Retina (tissue), 1 donor: ENCODE results near the gene RAB40B.

ENCODE experiments used
- DNase-seq: peaks from one replicate; pipeline ENCODE4 v3.0.0-alpha.2; 2016

RAB40B gene

DNA sequence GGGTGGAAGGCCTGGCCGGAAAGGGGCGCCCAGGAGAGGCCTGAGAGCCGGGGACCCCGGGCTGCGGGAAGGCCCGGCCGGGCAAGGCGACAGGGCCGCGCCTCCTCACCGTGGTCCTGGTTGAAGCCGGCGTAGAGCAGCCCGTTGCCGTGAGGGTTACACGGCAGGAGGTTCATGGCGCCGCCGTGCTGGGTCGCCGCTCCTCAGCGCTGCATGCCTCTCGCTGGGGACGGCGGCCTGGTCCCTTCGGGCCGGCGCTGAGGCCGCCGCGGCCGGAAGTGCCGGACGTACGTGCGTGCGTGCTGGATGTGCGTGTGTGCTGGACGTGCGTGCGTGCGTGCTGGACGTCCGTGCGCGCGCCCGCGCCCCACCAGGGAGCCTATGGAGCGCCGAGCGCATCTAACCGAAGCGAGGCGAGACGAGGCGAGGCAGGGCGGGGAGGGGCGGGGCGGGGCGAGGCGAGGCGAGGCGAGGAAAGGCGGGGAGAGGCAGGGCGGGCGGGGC is 50.3 kb downstream of the RAB40B start, which contains the start of gene WDR45B:
WDR45B (minus strand) TSS at position 280 of the 504 bp plus-strand sequence; CDS start at position 176, 104 bp downstream.
- DNase-seq = peak; percentile 96

DNA sequence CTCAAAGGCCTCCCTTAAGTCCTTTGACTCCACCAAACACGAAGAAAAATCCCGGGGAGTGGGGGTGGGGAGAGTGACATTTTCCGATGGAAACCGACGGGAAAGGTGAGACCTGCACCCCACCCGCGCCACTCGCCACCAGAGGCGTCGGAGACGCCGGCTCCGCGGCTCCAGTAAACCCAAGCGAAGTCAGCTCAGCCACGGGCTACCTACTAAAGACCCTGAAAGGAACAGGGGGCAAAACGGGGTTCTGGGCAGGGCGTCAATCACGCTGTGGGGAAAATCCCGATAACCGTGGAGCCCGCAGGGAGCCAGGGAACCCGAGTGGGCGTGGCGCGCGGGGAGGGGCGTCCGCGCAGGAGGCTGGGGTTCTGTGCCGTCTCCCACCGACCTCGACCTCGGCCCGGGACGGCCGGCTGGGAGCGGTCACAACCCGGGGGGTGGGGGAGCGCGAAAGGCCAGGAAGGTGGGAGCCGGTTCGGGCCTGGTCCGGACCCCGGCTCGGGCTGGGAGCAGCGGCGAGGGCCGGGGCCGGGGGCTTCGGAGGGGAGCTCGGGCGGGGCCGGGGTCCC is 50.8 kb downstream of the RAB40B start:
- peak; percentile 61 for DNase-seq

DNA sequence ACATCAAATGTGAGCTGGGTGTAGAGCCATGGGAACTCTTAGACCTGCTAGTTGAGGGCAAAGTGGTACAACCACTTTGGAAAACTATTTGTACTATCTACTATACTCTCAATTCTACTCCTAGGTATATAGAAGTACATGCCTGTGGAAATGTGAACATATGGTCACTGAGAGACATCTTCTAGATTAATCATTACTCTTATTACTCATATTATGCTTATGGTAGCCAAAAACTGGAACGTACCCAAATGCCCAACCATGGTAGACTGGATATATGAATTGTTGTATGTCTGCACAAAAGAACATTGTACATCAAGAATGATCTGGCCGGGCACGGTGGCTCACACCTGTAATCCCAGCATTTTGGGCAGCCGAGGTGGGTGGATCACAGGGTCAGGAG is 53.0 kb downstream of the RAB40B start:
- no peak for DNase-seq

DNA sequence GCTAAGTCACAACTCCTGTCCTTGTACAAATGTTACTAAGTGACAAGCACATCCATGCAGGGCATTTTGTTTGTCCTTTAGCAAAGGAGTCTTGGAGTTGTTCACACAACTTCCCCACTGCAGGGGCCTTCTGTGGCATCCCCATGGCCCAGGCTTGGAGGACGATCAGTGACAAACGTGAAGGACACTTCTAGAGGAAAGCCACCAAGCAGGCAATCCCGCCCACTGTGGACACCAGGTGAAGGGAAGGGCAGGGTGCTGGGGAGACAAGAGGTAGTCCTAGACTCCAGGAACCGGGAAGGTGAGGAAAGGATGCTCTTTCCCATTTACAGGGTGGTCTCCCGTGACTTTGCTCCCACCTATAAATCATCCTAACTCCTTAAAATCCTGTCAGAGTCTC is 54.4 kb downstream of the RAB40B start:
- DNase-seq = no peak

DNA sequence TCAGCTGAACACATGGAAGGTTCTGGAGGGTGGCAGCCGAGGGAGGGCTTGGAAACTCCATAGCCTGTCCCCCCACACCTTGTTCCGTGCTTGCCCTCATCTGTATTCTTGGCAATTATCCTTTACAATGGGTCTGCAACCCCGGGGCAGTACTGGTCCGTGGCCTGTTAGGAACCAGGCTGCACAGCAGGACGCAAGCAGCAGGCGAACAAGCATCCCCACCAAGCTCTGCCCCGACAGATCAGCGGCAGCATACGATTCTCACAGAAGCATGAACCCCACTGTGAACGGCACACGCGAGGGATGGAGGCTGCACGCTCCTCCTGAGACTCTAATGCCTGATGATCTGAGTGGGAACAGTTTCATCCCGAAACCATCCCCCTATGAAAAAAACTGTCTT is 56.5 kb downstream of the RAB40B start:
- no peak for DNase-seq

DNA sequence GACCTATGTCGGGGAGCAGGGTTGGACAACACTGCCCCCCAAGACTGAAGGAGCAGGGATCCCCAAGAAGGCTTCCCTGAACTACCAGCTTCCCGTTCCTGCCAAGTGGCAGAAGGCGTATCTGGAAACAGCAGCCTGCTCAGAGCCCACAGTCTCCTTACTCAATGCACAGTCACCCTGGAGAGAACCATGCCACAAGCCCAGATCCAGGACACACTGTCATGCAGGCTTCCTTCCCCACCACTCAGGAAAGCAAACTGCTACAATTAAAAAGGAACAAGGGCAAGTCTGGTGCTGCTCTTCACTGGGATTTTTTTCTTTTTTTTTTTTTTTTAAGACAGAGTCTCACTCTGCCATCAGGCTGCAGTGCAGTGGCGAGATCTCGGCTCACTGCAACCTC is 58.5 kb downstream of the RAB40B start:
- no peak for DNase-seq

DNA sequence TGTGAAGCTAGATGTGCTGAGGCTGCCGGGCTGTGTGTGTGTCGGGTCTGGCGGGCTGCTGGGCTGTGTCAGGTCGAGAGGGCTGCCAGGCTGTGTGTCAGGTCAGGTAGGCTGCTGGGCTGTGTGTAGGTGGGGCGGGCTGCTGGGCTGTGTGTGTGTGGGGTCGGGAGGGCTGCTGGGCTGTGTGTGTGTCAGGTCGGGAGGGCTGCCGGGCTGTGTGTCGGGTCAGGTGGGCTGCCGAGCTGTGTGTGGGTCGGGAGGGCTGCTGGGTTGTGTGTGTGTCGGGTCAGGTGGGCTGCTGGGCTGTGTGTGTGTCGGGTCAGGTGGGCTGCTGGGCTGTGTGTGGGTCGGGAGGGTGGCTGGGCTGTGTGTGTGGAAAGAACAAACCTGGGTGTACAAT is 58.9 kb downstream of the RAB40B start:
- no peak for DNase-seq

DNA sequence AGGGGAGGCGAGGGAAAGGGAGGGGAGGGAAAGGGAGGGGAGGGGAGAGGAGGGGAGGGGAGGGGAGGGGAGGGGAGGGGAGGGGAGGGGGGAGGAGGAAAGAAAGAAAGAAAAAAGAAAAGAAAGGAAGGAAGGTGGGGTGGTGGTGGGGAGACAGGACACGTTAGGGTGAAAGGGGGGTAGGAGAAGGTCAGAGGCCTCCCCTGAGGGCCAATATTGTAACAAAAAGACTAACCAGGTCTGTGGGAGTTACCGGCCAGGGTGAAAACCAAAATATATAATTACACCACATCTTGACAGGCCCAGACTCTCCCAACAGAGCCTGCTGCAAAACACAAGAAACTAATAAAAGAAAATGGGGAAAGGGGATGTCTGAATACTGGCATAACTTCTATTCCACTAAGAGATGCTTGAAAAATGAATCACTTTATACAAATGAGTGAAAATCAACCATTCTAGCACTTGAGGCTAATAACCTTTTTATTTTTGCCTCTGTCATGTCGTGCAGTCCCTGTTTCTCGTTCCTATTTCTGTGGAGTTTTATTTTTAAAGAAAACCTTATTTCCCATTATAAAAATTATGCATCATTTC is 60.2 kb downstream of the RAB40B start:
- no peak for DNase-seq

DNA sequence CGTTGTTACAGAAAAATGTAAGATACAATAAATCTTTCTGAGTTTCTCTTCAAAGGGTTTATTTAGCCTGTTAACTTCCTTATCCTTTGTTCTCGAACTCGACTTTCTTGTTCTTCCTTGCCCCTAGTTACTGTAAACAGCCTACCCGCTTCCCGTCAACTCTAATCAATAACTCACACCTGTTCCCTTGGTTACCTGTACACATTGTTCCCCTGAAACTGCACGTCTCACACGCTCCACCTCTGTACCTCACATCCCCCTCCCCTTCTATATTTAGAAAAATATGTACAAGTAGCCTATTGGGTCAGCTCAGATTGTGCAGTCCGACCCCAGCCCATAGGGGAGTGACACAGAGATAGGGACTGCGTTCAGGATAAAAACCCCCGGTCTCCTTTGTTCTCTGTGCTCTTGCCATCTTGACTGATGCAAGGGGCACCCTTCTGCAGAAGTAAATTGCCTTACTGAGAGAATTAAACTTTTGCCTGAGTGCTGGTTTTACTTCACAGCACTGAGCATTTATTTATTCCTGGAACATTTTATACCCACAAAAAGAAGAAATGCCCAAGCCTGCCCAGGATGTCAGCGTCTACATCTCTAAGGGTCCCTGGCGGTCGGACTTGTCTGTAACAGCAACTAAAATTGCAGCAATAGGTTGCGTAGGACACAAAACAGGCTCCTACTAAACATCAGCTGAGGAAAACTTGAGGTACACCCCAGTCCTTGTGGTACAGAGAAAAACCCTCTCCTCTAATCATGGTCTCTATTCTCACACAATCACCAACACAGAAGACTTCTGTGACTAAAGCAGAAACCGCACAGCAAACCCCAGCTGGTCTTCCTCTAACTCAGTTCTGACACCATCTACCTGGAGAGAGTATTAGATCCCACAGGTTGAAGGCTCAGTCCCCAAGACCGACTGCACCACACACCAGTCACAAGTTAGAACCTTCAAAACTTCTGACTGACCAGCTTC is 61.6 kb downstream of the RAB40B start:
- no peak for DNase-seq

DNA sequence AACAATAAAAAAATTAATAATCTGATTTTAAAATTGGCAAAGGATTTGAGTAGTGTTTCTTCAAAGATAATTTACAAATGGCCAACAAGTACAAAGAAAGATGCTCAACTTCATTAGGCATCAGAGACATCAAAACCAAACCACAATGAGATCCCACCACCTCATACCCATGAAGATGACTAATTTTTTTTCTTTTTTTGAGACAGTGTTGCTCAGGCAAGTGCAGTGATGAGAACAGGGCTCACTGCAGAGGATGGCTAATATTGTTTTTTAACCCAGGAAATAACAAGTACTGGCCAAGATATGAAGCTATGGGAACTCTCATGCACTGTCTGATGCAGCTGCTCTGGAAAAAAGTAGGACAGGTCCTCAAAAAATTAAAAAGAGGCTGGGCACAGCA is 65.2 kb downstream of the RAB40B start:
- no peak for DNase-seq

DNA sequence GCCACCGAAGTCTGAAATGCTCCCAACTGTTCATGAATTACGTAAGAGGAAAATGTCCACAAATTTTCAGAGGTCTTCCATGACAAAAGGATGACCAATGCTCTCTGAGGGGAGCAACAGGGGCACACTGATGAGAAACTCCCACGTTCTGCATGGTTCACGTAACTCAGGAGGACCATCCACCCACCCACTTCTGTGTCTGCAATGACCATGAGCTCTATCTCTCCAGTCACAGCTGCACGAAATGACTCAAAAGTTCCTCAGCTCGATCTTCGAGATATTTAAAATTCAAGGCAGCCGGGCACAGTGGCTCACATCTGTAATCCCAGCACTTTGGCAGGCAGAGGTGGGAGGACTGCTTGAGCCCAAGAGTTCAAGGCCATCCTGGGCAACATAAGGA is 66.0 kb downstream of the RAB40B start:
- no peak for DNase-seq

DNA sequence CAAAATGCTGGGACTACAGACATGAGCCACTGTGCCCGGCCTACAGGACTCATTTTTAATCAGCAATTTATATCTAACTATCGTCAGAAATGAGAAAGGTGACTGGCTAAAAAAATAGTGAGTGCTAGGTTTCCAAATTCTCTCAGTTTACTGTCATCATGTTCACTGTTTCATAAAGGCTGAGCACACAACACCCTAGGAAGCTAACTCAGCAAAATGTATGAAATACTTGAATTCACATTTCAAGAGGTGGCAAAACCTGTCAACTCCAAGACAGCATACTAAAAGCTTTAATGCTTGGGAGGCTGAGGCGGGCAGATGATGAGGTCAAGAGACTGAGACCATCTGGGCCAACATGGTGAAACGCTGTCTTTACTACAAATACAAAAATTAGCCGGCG is 67.0 kb downstream of the RAB40B start:
- no peak for DNase-seq

DNA sequence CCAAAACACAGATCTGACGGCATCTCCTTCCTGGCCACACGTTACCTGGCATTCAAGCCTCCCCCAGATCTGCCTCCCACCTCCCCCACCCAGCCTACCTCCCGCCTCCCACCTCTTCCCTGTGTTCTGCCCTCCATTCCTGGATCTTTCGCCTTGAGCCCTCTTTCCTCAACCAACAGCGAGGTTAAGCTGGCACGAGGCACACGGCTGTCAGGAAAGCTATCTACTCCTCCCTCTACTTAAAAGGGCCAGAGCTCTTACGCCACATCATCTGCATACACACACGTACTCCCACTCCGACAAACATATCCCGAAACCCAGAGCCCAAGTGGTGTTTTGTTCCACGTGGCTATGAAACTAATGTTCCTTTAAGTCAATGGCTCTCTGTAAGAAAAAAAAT is 68.3 kb downstream of the RAB40B start:
- no peak for DNase-seq

DNA sequence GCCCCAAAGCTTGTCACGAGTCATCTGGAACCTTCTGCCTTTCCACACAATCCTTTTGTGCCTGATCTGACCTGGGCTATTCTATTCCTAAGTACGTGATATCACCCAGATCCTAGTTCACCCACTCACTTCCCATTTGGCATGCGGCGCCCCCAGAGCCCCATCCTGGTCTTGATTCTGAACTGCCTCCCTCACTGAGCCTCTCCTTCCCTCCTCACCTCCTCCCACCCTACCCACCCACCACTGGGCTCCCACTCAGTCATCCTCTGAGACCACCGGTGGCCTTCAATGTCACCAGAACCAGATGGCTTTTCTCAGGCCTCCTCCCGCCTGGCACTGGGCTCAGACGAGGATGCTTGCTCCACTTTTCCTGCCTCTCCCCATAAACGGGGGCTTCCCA is 68.8 kb downstream of the RAB40B start:
- DNase-seq = no peak

DNA sequence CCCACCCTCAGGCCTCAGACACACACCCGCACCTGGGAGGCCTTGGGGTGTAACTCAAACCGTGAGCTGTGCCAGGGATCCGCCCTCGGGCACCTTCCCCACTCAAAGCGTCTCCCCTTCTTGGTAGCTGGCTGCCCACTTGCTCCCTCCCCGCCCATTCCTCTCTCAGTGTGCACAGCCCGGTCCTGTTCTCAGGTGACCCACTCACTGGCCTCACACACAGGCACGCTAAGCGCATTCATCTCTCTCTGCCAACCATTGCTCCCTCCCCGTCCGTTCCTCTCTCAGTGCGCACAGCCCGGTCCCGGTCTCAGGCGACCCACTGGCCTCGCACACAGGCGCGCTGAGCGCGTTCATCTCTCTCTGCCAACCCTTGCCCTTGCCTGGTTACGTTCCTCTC is 71.1 kb downstream of the RAB40B start:
- no peak for DNase-seq

DNA sequence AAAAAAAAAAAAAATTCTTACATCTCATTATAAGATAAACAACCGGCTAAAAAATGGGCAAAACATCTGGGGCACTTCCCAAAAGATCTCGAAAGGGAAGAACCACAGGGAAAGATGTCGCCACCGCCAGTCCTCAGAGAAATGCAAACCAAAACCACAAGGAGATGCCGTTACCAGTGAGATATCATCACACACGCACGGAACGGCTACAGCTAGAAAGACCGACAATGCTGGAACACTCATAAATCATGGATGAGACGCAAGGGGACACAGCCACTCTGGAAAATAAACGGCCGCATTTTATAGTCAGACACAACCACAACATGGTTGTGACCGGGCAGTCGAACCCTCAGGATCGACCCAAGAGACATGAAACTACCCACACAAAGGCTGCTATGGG is 74.8 kb downstream of the RAB40B start:
- DNase-seq = no peak

DNA sequence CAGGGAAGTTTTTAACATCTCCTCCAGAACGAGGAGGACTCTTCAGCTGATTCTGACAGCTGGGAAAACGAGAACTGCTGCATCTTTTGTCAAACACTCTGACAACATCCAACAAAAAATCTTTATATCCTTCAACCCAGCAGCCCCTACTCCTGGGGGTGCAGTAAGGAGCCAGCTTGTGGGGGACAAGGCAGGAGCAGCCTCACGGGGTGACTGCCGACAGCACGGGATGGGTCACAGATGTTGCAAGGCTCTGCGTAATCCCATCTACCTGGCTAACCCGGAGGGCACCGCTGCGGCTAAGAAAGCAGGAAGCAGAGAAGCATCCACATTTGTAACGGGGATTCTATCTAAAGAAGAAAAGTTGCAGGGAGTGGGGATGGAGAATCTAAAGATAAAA is 78.9 kb downstream of the RAB40B start:
- no peak for DNase-seq

DNA sequence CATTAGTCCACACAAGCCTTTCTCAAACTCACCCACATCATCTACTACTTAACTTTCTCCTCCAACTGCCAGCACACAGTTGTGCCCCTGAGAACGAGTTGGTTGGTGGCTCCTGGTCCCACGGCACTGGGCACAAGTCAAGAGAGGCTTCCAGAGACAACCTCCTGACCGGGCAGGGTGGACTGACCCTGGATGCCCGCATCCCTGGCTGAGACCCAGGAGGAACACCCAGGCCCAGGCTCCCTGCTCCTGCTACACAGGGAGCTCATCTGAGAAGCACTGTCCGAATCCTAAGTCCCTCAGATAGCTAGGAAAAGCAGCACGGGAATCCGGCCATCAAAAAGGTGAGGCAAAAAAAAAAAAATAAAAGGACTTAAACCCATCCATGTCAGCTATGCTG is 79.3 kb downstream of the RAB40B start:
- no peak for DNase-seq

DNA sequence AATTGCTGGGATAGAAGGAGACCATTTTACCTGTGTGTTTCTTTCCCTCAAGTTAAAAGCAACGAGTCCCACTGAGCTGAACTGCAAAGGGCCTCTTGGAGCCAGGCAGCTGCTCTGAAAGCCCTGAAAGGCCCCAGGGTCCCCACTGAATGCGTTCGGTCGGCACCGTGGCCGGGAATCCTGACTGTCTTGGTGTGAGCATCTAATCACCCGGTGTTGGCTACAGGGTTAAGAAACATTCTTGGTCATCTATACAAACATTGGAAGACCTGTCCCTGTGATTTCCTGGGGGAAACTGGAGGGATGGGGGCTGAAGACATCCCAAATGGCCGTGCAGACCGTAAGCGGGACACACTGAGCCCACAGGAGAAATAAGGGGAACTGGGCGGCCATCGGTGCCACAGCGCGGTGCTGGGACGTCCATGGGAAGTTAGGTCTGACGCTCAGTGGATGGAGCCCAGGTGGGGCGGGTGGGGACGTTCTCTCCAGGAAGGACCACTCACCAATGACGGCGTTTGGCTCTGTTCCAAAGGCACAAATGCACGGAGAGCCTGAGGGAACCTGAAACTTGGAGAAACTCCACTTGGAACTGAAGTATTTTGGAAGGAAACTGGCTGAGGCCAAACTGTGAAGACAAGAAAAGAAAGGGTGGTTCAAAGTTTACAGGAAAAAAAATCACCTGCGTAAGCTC is 82.3 kb downstream of the RAB40B start:
- no peak for DNase-seq

DNA sequence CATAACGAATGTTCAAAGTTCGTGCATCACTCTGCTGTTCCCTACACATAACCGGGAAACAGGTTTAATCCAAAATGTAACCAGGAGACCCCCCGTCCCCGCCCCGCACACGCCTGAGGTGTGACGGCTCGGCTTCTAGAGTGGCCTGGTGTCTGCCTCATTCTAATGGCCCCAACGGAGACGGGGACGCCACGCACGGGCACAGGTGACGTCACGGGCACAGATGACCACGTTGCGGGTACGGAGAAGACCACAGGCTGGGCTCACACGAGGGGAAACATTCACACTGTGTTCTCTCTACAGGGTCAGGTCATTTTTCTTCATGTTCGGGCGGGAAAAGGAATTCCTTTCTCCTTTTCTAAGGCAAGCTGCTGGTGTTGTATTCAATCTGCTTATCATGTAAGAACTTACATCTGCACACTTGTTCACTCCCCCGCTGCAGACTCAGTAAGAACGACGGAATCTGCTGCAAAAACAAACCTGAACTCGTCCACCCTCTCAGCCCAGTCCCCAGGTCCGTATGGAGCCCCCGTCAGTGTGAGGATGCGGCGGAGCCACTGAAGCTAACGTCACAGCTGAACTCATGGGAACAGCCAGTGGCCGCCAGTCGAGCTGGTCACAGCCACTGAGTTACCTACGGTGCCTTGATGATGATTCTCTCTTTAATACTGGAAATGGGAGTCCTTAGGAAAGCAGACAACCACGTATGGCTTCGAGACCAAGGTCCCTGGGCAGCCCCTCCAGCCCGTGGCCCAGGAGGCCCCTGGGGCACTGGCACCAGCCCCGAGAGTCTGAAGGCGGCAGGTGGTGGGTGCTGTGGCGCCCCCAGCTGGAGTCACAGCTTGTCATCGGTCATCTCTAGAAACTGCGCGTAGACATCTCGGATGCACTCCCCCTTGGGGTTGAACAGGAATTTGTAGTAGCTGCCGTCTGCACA is 83.1 kb downstream of the RAB40B start:
- no peak for DNase-seq

DNA sequence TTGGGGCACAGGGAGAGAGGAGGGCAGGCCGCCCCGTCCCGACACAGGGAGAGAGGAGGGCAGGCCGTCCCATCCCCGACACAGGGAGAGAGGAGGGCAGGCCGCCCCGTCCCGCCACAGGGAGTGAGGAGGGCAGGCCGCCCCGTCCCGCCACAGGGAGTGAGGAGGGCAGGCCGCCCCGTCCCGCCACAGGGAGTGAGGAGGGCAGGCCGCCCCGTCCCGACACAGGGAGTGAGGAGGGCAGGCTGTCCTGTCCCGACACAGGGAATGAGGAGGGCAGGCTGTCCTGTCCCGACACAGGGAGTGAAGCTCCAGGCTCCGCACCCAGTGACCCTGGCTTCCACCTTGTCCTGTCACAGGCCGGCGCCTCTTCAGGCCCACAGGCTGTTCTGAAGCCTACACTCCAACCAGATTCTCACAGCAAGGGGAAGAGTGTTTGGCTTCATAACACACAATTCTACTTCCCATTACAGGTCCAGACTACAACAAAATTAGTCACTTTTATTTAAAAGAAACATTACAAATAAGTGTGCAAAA is 84.3 kb downstream of the RAB40B start:
- DNase-seq = no peak
